C4-2B (cell line): ENCODE data around the gene GAL3ST1.

ENCODE experiments used
- H3K27ac ChIP-seq: fragments of 450-650 bp; 2 replicates; pipeline ENCODE4 v1.5.1; 2017
- ZFX ChIP-seq: fragments of 450-650 bp; IDR thresholded peaks from 2 replicates; pipeline ENCODE4 v1.6.1; 2017
- TF ChIP-seq, protein P1 (sequence below): fragments of 450-650 bp; conservative IDR thresholded peaks from 2 replicates; pipeline ENCODE4 v1.5.1; 2017; ENCODE audit warnings: mild to moderate bottlenecking

GAL3ST1 gene

DNA sequence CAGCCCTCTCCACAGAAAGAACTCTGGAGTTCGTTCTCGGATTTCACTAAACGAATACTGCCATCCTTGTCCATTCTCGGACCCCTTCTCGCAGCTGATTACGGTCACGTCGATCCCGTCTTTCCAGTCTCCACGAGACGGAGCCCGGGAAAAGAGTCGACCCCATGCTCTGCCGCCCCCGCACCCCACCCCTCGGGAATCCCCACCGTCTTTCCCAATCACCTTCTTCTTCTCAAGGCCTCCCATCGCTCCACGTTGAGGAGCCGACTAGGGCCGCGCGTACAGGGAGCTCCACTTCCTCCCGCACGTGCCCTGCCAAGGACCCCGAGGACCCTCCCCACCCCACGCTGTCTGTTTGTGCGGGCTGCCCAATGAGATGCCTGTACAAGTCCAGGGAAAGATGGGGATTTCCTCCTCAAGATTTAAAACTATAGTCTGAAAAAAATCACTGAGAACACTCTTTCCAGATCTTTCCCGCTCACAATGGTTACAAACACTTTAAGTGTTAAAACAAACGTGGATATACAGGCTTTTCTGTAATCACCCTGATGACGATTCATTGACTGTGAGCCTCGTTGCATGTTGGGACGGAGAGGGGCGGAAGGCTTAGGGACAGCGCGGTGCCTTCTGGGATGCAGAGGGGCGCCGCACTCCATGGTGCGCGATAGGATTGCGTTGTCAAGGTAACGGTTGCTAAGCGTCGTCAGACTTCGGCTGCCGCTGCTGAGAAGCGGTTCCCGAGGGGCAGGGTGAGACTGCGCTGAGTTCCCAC lies 17.3 kb upstream of the GAL3ST1 start, which contains the start of gene PES1:
TSS of gene PES1 (minus strand) at position 323 of the 772 bp plus-strand sequence. CDS start at position 246, 77 bp downstream.
- TF ChIP-seq, protein P1, sequence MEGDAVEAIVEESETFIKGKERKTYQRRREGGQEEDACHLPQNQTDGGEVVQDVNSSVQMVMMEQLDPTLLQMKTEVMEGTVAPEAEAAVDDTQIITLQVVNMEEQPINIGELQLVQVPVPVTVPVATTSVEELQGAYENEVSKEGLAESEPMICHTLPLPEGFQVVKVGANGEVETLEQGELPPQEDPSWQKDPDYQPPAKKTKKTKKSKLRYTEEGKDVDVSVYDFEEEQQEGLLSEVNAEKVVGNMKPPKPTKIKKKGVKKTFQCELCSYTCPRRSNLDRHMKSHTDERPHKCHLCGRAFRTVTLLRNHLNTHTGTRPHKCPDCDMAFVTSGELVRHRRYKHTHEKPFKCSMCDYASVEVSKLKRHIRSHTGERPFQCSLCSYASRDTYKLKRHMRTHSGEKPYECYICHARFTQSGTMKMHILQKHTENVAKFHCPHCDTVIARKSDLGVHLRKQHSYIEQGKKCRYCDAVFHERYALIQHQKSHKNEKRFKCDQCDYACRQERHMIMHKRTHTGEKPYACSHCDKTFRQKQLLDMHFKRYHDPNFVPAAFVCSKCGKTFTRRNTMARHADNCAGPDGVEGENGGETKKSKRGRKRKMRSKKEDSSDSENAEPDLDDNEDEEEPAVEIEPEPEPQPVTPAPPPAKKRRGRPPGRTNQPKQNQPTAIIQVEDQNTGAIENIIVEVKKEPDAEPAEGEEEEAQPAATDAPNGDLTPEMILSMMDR, result no peak
- peak; percentile 42; the same call in 1 of the 2 replicates for TF ChIP-seq ZFX
- H3K27ac ChIP-seq, result peak within 1 kb of the TSS; percentile 80

DNA sequence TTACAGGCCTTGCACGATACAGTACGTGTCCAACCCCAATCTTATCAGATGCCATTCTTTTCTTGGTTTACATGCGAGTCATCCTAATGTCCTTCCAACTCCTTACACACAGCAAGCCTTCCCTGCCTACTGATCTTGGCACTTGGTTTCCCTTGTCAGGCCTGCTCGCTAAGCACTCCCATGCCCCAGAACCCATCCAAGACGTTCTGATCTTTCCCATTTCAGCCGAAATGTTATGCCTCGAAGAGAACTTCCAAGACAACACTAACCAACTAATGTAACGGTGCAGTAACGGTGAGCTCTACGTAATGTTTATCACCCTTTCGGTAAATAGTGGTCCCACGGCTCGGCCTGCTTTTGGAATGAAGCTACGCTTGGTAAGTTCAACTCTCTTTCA lies 16.7 kb upstream of the GAL3ST1 start:
- H3K27ac ChIP-seq, result peak overlapping the region; percentile 80
- TF ChIP-seq, protein P1, result no peak
- peak; percentile 53; the same call in 1 of the 2 replicates for TF ChIP-seq ZFX

DNA sequence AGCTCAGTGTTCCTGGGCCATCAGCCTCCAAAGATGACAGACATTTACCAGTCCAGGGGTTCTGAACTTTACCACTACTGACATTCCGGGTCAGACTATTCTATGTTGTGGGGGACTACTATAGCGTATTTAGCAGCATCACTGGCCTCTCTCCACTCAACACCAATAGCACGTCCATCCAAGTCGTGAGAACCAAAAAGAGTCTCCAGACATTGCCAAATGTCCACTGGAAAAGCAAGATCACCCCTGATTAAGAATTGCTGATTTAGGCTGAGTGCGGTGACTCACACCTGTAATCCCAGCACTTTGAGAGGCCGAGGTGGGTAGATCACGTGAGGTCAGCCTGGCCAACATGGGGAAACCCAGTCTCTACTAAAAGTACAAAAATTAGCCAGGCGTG lies 11.9 kb upstream of the GAL3ST1 start:
- no peak overlapping the region for H3K27ac ChIP-seq
- TF ChIP-seq, protein P1, result no peak
- no peak for TF ChIP-seq ZFX

DNA sequence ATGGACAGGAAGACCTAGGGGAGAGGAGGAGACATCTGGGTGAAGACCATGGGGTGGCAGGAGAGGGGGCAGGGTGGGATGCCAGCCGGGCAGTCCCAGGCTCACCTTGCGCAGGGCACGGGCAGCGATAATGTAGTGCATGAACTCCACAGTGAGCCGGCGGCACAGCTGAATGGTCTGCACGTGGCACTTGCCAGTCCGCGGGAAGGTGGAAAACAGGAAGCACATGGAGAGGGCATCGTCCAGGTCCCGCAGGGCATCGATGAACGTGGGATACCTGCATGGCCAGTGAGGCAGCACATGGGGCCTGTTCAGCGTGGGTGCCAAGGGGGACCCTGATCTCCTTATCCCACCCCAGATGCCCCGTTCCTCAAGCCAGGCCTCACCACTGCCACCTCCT lies 10.0 kb upstream of the GAL3ST1 start:
- H3K27ac ChIP-seq, result no peak overlapping the region
- TF ChIP-seq, protein P1, result no peak
- no peak for TF ChIP-seq ZFX

DNA sequence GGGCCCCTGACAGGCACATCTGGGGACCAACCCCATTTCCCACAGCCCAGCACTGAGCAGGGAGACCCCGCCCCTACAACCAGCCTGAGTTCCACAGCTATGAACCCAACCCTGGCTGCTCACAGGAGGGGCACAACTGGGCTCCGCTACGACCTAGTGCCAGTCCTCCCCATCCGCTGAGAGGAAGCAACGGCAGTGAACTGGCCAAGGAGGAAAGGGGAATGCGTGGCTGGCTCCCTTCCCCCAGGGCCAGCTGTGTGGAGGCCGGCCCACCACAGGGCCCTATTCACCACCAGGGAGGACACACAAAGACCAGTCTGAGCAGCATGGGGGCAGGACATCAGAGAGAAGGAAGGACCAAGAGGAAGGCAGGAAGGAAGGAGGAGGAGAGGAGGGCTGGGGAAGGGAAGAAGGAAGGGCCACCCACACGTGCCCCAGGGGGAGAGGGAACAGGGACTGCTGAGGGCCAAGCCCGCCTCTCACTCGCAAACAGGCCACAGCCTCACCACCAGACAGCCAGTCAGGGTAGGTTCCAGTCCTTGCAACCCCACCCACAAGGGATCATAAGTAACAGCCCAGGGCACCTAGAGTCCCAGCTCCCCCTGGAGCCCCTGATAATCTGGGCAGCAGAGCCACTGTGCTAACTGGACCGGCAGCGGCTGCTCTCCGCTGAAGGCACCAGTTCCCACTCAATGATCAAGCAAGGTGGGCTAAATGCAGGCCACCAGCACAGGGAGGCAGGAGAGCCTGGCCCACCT lies 8.5 kb upstream of the GAL3ST1 start:
- TF ChIP-seq ZFX, result no peak
- TF ChIP-seq, protein P1, result no peak
- H3K27ac ChIP-seq, result no peak overlapping the region

DNA sequence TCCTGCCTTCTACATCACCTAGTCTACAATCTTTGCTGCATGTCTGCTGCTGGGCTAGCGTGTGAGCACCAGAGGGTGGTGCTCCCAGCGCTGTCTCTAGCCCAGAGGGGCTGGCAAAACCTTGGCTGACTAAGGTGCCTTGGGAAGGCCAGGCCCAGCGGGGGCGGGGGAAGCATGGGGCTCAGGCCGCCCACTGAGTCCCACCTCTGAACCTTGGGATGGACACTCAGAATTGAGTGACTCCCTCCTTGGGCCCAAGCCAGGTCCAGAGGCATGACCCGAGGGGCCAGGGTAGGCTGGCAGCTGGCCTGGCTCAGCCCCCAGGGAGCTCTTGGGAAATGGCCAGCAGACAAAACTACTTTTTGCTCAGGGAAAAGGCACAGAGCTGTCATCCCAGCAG lies 7.6 kb upstream of the GAL3ST1 start:
- no peak overlapping the region for H3K27ac ChIP-seq
- no peak for TF ChIP-seq ZFX
- TF ChIP-seq, protein P1, result no peak

DNA sequence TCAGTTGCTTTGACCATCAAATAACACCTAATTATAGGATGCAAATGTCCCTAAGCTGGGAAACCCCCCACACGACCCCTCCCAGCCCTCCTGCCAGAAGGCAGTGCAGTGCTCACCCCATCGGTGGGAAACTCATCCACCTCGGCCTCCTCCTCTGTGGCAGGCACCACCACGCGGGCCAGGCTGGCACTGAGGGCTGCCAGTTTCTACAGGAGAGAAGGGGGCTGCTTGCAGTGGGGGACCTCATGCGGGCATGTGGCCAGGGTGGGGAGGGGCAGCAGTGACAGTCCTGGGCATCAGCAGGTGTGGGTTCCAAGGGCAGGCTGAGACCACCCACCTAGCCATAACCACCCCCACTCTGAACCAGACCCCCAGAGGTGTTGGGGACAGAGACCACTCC lies 6.4 kb upstream of the GAL3ST1 start:
- TF ChIP-seq ZFX, result no peak
- TF ChIP-seq, protein P1, result no peak
- H3K27ac ChIP-seq, result no peak overlapping the region
